GM18508 (cell line): ENCODE data around the gene HMX1.

Experiments
- ATAC-seq: cut with Tn5 transposase; IDR thresholded peaks from one replicate; pipeline ENCODE4 v1.9.1; 2021; ENCODE audit warnings: moderate number of reproducible peaks; ENCODE audit not compliant: insufficient read depth, unreplicated experiment

HMX1 gene

GRCh38 chr4:8830611-8831200, 40.9 kb downstream of the HMX1 start:
- ATAC-seq: no peak

- no peak for ATAC-seq
Measured at GRCh38 chr4:8830056-8830455, 41.6 kb downstream of the HMX1 start.

- no peak for ATAC-seq
Measured at GRCh38 chr4:8829584-8829983, 42.1 kb downstream of the HMX1 start.

- no peak for ATAC-seq
Measured at GRCh38 chr4:8828869-8829268, 42.8 kb downstream of the HMX1 start.

GRCh38 chr4:8821151-8821950, 50.3 kb downstream of the HMX1 start:
- ATAC-seq: no peak

- no peak for ATAC-seq
Measured at GRCh38 chr4:8820178-8821102, 51.2 kb downstream of the HMX1 start.

GRCh38 chr4:8819473-8820177, 52.0 kb downstream of the HMX1 start:
- no peak for ATAC-seq

GRCh38 chr4:8819019-8819418, 52.6 kb downstream of the HMX1 start:
- ATAC-seq: no peak

- no peak for ATAC-seq
Measured at GRCh38 chr4:8818063-8818881, 53.4 kb downstream of the HMX1 start.

- ATAC-seq: no peak
Measured at GRCh38 chr4:8817813-8818062, 53.9 kb downstream of the HMX1 start.

GRCh38 chr4:8817096-8817812, 54.4 kb downstream of the HMX1 start:
- no peak for ATAC-seq
